GM12875 (cell line): ENCODE data around the gene COL25A1.

ENCODE experiments used
- H3K4me3 ChIP-seq: one replicate; pipeline ENCODE4 v1.5.1; 2011; ENCODE audit warnings: low read depth, low read length, control low read depth
- TF ChIP-seq, protein P1 (sequence below): IDR thresholded peaks from 2 replicates; pipeline ENCODE4 v1.5.1; 2011; ENCODE audit warnings: low read depth, mild to moderate bottlenecking, control low read depth, inconsistent platforms, low read length, moderate library complexity, borderline replicate concordance; ENCODE audit not compliant: insufficient read depth

The COL25A1 gene

DNA sequence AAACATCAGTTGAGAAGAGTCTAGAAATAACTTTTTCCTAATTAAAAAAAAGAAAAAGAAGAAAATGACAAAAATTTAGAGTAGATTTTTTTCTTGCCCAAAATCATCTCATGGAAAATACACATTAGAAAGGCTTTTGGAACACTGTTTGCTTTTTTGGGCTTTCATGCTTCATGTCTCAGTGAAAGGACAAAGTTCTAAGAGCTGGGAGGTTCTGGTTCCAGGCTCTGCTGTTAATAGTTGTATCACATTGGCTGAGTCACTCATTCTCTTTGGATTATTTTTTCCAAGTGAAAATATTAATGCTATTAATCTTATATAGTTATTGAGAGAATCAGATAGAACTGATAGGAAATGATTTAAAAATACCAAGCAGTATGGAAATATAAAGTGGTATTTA is 506.7 kb downstream of the COL25A1 start:
- TF ChIP-seq, protein P1, sequence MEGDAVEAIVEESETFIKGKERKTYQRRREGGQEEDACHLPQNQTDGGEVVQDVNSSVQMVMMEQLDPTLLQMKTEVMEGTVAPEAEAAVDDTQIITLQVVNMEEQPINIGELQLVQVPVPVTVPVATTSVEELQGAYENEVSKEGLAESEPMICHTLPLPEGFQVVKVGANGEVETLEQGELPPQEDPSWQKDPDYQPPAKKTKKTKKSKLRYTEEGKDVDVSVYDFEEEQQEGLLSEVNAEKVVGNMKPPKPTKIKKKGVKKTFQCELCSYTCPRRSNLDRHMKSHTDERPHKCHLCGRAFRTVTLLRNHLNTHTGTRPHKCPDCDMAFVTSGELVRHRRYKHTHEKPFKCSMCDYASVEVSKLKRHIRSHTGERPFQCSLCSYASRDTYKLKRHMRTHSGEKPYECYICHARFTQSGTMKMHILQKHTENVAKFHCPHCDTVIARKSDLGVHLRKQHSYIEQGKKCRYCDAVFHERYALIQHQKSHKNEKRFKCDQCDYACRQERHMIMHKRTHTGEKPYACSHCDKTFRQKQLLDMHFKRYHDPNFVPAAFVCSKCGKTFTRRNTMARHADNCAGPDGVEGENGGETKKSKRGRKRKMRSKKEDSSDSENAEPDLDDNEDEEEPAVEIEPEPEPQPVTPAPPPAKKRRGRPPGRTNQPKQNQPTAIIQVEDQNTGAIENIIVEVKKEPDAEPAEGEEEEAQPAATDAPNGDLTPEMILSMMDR, result no peak
- H3K4me3 ChIP-seq, result no peak overlapping the region

DNA sequence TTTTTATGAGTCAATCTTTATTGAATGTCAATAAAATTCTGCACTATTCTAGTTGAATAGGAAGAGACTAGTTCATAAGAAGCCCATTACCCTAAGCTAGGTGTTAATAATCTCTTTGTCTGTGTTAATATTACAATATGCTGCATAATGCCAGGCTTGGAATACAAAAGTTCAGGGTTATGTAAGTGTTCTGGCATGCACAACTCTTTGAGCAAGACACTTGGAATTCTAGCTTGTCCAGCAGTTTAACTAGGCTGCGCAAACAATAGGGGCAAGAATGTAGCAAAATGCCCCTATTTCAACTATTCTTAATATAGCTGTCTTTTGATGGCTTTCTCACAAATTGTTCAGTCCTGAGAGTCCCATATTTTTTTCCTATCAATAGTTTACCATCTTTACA is 508.3 kb downstream of the COL25A1 start:
- no peak overlapping the region for H3K4me3 ChIP-seq
- TF ChIP-seq, protein P1, result no peak

DNA sequence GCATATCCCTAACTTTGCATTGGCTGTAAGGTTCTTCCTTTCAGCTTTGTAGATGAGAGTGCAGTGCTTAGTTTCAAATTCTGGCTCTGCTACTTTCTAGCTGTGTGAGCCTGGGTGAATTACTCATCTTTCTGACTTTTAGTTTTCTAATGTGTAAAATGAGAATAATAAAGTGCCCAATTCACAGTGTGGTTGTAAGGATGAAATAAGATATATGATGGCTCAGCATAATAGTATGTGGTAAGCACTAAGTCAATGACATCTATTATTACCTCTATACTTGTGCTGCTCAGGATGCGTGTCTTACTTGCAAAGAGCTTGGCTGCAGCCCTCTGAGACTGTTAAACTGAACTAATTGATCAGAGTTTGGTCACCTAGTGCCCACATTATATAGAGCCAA is 509.0 kb downstream of the COL25A1 start:
- H3K4me3 ChIP-seq, result no peak overlapping the region
- TF ChIP-seq, protein P1, result no peak

DNA sequence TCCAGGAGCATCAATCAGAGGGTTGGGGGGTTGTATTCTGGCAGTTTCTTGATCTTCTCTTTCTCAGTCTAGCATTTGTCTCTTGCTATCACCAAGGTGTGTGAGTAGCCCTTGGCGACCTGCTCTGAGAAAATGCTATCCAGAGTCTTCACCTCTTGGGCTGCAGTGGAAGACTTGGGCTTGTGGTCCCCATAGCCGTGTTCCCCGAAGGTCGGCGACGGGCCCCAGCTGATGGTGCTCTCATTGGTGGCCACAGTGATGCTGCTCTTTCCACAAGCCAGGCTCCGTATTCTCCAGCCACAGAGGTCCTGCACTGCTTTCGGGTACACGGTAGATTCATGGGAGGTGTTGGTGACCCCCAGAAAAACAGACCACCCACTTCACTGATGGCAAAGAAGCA is 513.7 kb downstream of the COL25A1 start:
- TF ChIP-seq, protein P1, result no peak

DNA sequence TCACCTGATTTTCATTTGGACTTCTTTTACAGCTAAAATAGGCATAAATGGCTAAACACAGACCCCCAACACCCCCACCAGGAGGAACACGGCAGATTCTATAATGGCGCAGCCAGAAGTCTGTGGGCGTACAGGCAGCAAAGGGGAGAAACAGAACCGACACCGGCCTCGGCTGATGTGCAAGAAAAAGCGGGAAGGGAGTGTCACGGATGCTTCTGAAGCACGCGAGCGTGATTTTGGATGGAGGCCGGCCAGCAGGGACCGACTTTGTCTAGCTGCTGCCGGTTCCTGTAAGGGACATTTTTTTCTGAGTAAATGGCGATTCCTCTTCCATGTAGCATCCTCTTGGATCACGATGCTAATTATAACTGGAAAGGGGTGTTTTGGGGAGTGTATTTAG is 514.7 kb downstream of the COL25A1 start:
- H3K4me3 ChIP-seq, result no peak overlapping the region
- TF ChIP-seq, protein P1, result no peak

More for the DNA sequence above, 513.7 kb downstream of the COL25A1 start:
- no peak overlapping the region for H3K4me3 ChIP-seq

DNA sequence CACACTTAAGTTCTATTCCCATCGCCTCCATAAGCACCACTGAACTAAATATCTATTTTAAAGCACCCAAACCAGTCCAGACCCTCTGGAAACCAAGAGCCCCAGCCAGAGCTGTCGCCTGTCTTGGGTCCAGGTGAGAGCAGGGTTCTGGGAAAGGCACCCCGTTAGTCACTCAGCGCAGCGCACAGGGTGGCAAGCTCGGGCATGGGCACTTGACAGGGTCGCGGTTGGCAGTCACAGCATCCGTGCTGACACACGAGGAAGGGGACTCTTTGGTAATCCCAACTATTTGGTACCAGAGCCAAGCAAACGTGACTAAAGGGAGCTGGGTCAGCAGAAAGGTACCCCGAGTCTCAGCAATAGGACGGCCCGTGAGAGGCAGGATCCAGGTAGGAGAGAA is 515.4 kb downstream of the COL25A1 start:
- TF ChIP-seq, protein P1, result no peak

DNA sequence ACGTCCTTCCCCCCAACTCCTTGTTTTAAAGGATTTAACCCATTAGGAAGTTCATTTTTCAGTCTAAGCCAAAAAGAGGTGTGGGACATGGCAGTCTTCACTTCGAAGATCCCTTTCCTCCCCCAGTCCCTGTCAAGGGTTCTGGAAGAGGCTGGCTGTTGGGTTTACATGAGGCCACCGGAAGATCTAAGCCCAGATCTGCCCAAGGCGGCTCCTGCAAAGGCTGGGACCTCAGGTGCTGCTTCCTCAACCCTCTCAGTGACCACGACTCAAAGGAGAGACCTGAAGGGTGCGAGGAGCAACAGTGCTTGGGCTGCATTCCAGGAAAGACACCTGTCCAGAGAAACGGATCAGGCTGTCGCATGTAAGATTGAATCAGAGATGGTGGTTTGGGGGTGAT is 516.1 kb downstream of the COL25A1 start:
- TF ChIP-seq, protein P1, result no peak
- no peak overlapping the region for H3K4me3 ChIP-seq

More for the DNA sequence above, 515.4 kb downstream of the COL25A1 start:
- H3K4me3 ChIP-seq, result no peak overlapping the region
